GM18858 (cell line): ENCODE data around the gene OR14A16.

Experiments used
- ATAC-seq: cut with Tn5 transposase; IDR thresholded peaks from one replicate; pipeline ENCODE4 v1.9.1; 2021; ENCODE audit not compliant: unreplicated experiment

OR14A16 gene

GRCh38 chr1:247824023-247824422 lies at the start of gene OR14A16:
OR14A16 (minus strand) TSS chr1:247824119; CDS start chr1:247815729, 8,390 bp downstream.
- ATAC-seq = no peak

GRCh38 chr1:247865416-247865815 lies 41.5 kb upstream of the OR14A16 start:
- ATAC-seq = no peak

- ATAC-seq = no peak
Observed at GRCh38 chr1:247864644-247865043, 40.7 kb upstream of the OR14A16 start.

GRCh38 chr1:247862756-247863155 lies 38.8 kb upstream of the OR14A16 start:
- ATAC-seq = no peak

- ATAC-seq = no peak
Observed at GRCh38 chr1:247857985-247858619, 34.2 kb upstream of the OR14A16 start.

GRCh38 chr1:247857069-247857984 lies 33.4 kb upstream of the OR14A16 start, which contains the start of gene TRIM58:
TRIM58 (plus strand) TSS chr1:247857187; CDS start chr1:247857247, 60 bp downstream.
- no peak for ATAC-seq

- ATAC-seq = no peak
Observed at GRCh38 chr1:247855911-247856310, 32.0 kb upstream of the OR14A16 start.

GRCh38 chr1:247854899-247855545 lies 31.1 kb upstream of the OR14A16 start:
- ATAC-seq = no peak

- ATAC-seq = no peak
Observed at GRCh38 chr1:247849616-247850015, 25.7 kb upstream of the OR14A16 start.

- ATAC-seq = no peak
Observed at GRCh38 chr1:247848346-247848745, 24.4 kb upstream of the OR14A16 start.

GRCh38 chr1:247845693-247846017 lies 21.7 kb upstream of the OR14A16 start:
- no peak for ATAC-seq

GRCh38 chr1:247845011-247845692 lies 21.2 kb upstream of the OR14A16 start:
- ATAC-seq = no peak

- ATAC-seq = no peak
Observed at GRCh38 chr1:247843411-247843810, 19.5 kb upstream of the OR14A16 start.

GRCh38 chr1:247841796-247842195 lies 17.9 kb upstream of the OR14A16 start, which contains the start of gene OR11L1:
OR11L1 (minus strand) TSS chr1:247841896; CDS start chr1:247841896, 0 bp downstream.
- no peak for ATAC-seq

- no peak for ATAC-seq
Observed at GRCh38 chr1:247840818-247841217, 16.9 kb upstream of the OR14A16 start.

- ATAC-seq = no peak
Observed at GRCh38 chr1:247833601-247834000, 9.7 kb upstream of the OR14A16 start.

- no peak for ATAC-seq
Observed at GRCh38 chr1:247829656-247830055, 5.7 kb upstream of the OR14A16 start.

- no peak for ATAC-seq
Observed at GRCh38 chr1:247825362-247825761, 1.4 kb upstream of the OR14A16 start.

GRCh38 chr1:247822060-247822459 lies 1.9 kb downstream of the OR14A16 start:
- no peak for ATAC-seq

- ATAC-seq = no peak
Observed at GRCh38 chr1:247812637-247813036, 11.3 kb downstream of the OR14A16 start.

- no peak for ATAC-seq
Observed at GRCh38 chr1:247797518-247797917, 26.4 kb downstream of the OR14A16 start.
